ENCODE data around the gene SLC37A4. TPM values are rescaled to one million over a fixed set of nuclear protein-coding genes. Genes with fewer than 3 reads are reported as not detected.
"Not testable (repeated sequence)": the region's sequence is repeated elsewhere in the genome, so short reads cannot be mapped to it uniquely, and the experiment has no call there.

The SLC37A4 gene
- 10 to 100 TPM in 2 of 3 donors, 1 to 10 TPM in 1; 7.4 to 37.9 (median 13.2) TPM for polyA plus RNA-seq

DNA sequence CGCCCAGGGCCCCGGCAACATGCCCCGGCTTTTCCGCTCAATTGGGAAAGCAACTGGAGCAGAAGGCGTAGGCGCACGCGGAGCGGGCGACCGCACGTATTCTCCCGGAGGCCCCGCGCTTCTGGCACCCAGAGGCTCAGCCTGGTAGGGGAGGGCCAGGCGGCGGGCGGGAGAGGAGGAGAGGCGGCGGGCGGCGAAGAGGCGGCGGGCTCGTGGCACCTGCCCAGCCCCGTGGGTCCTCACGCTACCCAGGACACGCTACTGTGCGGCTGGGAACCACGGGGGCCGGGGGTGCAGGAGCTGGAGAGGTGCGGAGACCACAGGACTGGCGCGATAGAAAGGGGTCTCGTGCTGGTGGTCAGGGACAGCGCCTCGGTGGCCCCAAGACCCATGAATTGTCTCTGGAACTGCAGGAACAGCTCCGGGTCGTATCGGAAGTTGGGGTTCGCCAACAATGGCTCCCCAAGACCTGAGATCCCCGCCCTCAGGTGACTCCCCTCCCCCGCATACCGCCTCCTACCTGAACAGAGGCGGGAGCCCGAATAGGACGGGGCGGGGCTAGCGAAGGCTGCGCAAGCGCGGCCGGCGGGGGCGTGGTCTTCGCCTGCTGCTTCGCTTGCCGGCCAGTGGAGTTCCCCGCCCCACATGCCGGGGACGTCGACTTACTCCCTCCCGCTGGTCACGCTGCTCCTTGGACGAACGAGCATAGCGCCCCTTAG is at the start of gene SLC37A4:
Gene SLC37A4 (minus strand): TSS at position 549 of the 719 bp plus-strand sequence.
- WGBS, 3 donors = 0 to 1% (median 0%) methylated on average over 58 to 67 of the region's 67 CpGs

DNA sequence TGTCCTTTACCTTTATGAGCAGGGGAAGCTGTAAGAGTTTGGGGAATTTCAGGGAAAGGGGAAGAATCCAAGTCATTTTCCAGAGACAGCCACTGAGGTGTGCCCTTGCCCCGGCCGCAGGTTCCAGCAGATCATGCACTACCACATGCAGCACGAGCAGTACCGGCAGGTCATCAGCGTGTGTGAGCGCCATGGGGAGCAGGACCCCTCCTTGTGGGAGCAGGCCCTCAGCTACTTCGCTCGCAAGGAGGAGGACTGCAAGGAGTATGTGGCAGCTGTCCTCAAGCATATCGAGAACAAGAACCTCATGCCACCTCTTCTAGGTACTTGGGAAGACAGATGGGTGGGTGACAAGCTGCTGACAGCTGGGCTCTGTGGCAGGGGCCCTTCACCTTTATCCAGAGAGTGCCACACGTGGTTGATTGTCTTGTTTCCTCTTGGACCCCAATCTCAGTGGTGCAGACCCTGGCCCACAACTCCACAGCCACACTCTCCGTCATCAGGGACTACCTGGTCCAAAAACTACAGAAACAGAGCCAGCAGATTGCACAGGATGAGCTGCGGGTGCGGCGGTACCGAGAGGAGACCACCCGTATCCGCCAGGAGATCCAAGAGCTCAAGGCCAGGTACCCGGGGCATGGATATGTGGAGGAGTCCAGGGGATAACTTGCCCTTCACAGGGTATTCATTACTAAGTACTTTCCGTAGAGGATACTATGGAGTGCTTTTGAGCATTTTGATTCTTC is 48.2 kb upstream of the SLC37A4 start:
- 90 to 93% (median 91%) methylated on average over 19 of the region's 19 CpGs for WGBS, 3 donors

More for the DNA sequence above, at the start of gene SLC37A4:
- H3K27ac ChIP-seq (ENCODE audit: low read depth, low read length) = no peak within 1 kb of the TSS

DNA sequence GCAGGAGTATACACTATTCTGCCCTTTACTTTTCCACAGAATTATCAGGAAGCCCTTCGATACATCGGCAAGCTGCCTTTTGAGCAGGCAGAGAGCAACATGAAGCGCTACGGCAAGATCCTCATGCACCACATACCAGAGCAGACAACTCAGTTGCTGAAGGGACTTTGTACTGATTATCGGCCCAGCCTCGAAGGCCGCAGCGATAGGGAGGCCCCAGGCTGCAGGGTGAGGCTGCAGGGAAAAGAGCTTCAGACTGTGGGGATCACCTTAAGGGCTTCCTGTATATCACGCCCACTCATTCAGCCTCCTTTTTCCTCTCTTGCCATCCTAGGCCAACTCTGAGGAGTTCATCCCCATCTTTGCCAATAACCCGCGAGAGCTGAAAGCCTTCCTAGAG is 47.2 kb upstream of the SLC37A4 start:
- 94% methylated on average over 11 of the region's 11 CpGs for whole genome bisulfite sequencing, 3 donors
- H3K27ac ChIP-seq (ENCODE audit: low read depth, low read length) = no peak overlapping the region

More for the DNA sequence above, 48.2 kb upstream of the SLC37A4 start:
- no peak overlapping the region for H3K27ac ChIP-seq (ENCODE audit: low read depth, low read length)

DNA sequence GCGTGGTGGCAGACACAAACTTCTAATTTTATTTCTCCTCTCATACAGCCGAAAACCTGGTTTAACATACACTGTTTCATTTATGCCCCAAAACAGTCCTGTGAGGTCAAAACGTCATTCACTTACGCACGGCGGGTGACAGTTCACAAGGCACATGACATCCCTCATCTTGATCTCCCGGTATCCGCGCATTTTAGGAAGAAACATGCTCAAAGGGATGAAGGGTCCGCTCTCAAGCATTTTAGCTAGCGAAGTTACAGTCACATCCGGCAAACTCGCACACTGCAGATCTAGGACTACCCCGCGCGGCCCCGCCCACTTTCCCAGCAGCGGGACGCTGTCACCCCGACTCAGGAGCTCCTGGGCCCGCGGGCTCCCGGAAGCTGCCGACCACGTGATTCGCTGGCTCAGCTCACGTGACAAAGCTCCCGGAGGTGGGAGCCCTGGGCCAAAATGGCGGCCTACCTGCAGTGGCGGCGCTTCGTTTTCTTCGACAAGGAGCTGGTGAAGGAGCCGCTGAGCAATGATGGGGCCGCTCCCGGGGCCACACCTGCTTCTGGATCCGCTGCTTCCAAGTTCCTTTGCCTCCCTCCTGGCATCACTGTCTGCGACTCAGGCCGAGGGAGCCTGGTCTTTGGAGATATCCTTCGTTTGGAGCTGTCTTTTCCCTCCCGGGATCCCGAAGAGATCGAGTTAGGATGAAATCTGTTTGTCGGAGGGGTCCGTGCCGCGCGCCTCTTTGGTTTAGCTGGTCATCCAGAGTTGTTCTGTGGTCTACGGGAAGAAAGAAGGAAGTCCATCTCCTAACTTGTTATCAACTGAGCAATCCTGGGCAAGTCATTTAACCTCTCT is 36.9 kb upstream of the SLC37A4 start, which contains the start of gene VPS11:
Gene VPS11 (plus strand): TSS at position 448 of the 852 bp plus-strand sequence. CDS start 6 bp downstream, at position 454.
- 0% methylated on average over 49 of the region's 49 CpGs for WGBS, 3 donors
- H3K27ac ChIP-seq (ENCODE audit: low read depth, low read length) = peak within 1 kb of the TSS; percentile 86

DNA sequence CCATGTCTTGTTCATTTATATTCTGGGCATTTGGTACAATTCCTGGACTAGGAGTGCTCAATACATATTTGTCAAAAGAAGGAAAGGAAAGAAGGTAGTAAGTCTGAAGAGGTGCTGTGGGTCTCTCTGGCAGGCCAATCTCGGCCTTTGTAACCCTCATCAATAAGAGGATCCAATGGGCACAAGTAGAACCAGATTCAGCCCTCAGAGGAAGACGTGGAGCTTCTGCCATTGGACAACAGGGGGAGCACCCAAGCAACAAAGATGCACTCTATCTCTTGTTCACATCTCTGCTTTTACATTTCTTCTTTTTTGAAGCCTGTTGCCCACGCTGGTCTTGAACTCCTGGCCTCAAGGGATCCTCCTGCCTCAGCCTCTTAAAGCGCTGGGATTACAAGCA is 34.7 kb upstream of the SLC37A4 start:
- 73 to 75% (median 74%) methylated on average over 4 of the region's 4 CpGs for WGBS, 3 donors
- no peak overlapping the region for H3K27ac ChIP-seq (ENCODE audit: low read depth, low read length)

DNA sequence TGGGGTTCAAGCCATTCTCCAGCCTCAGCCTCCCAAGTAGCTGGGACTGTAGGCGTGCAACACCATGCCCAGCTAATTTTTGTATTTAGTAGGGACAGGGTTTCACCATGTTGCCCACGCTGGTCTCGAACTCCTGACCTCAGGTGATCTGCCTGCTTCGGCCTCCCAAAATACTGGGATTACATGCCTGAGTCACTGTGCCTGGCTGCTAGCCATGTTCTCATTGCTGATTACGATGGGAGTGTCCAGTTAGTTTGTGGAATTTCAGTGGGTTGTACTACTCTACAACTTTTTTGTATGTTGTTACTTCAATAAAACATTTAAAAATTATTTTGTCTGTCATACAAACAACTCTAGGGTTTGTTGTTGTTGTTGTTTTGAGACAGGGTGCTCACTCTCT is 32.1 kb upstream of the SLC37A4 start:
- H3K27ac ChIP-seq (ENCODE audit: low read depth, low read length) = no peak overlapping the region
- WGBS, 3 donors = 53 to 74% (median 63%) methylated on average over 5 of the region's 5 CpGs

DNA sequence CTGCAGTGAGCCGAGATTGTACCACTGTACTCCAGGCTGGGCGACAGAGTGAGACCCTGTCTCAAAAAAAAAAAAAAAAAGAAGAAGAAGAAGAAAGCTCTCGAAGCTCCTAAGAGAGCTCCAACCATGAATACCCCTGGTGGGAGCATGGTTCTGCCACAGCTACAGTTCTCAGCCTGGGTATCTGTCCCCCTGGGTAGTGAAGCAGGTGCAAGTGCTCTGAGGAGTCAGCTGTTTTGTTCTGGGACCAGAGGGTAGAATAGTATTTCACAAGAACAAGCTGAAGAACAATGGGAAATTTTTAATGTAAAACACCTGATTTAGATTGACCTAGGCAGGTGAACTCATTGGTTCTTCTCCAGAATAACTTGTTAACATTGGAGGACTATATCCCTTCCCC is 30.6 kb upstream of the SLC37A4 start:
- WGBS, 3 donors = 25 to 92% (median 88%) methylated on average over 1 to 3 of the region's 3 CpGs
- no peak overlapping the region for H3K27ac ChIP-seq (ENCODE audit: low read depth, low read length)

DNA sequence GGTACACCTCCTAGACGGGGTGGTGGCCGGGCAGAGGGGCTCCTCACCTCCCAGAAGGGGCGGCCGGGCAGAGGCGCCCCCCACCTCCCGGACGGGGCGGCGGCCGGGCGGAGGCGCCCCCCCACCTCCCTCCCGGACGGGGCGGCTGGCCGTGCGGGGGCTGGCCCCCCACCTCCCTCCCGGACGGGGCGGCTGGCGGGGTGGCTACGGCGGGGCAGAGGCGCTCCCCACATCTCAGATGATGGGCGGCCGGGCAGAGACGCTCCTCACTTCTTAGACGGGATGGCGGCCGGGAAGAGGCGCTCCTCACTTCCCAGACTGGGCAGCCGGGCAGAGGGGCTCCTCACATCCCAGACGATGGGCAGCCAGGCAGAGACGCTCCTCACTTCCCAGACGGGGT is 28.5 kb upstream of the SLC37A4 start:
- H3K27ac ChIP-seq (ENCODE audit: low read depth, low read length) = not testable (repeated sequence)
- 80 to 92% (median 85%) methylated on average over 10 to 29 of the region's 35 CpGs for WGBS, 3 donors

DNA sequence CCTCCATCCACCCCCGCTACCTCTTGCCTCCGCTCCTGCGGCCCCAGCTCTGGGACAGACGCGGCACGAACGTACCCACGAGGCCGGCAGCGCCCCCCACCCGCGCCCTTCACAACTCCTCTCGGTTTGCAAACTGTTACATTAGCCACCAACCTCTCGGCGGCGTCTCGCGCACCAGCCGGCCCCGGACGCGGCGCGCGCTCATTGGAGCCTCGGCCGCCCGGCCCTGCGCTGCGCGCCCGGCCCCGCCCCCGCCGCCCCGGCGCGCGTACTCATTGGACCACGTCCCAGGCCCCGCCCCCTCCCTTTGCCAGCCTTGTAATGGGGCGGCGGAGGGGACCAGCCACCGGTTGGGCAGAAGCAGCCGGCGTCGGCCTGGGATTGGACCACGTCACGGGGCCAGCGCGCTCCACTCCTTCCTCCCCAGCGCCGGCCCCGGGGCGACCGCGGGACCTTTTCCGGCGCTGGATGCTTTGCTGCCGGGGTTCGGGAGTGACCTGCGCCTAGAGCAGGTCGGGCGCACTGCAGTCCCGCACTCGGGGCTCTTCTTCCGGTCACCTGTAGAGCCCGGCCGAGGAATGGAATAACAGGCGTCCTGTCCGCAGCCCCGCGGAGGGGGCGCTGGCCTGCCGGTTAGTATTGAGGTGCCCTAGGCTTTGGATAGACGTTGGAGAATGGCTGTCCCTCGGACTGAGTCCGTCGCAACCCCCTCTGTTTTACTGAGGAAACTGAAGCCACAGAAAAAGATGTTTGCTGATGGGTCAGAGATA is 26.5 kb upstream of the SLC37A4 start, which contains the start of gene HYOU1:
Gene HYOU1 (minus strand): TSS at position 206 of the 770 bp plus-strand sequence. CDS start 1,045 bp downstream, outside the sequence.
- peak within 1 kb of the TSS; percentile 23 for H3K27ac ChIP-seq (ENCODE audit: low read depth, low read length)
- WGBS, 3 donors = 0 to 1% (median 0%) methylated on average over 53 to 79 of the region's 79 CpGs

DNA sequence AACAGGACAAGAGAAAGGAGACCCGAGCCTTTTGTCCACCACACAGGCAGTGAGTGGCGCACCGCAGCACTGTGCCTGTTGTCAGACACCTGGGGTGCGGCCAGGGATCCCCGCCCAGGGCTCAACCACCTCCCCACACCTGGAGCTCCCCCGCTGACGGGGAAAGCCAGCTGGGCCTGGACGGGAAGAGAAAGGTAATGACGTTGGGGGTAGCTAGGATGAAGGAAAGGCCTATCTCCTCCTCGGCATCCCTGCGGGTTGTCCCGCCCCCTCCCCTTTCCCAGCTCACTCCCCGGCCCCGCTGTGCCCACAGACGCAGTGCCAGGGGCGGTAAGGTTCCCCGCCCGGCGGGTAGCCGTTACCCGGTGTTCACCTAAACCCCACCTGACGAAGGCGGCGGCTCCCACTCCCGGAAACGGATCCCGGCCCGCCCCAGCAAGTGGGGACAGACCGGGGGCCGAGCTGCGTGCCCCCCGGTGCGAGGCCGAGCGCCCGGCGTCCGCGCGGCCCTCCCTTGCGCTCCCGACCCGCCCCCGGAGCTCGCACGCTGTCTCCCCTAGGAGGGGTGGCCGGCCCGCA is 25.8 kb upstream of the SLC37A4 start:
- 0 to 1% (median 1%) methylated on average over 28 to 48 of the region's 48 CpGs for WGBS, 3 donors
- H3K27ac ChIP-seq (ENCODE audit: low read depth, low read length) = no peak overlapping the region

DNA sequence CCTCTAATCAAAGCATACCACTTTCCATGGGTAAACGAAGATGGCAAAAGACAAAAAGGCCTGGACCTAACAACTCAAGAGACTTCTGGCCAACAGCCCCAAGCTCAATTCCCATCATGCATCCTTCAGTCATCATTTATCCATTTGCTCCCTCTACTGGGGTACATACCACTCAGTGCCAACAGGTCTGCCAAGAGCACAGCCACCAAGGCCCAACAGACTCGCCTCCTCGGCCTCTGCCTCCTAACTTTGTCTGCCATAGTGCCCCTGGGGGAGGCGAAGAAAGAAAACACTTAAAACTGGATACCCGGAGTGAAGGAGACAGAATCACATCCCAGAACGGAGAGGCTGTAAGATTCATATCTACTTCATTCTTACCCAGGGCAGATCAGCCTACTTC is 25.2 kb upstream of the SLC37A4 start:
- 22 to 62% (median 57%) methylated on average over 6 of the region's 6 CpGs for WGBS, 3 donors
- H3K27ac ChIP-seq (ENCODE audit: low read depth, low read length) = no peak overlapping the region

DNA sequence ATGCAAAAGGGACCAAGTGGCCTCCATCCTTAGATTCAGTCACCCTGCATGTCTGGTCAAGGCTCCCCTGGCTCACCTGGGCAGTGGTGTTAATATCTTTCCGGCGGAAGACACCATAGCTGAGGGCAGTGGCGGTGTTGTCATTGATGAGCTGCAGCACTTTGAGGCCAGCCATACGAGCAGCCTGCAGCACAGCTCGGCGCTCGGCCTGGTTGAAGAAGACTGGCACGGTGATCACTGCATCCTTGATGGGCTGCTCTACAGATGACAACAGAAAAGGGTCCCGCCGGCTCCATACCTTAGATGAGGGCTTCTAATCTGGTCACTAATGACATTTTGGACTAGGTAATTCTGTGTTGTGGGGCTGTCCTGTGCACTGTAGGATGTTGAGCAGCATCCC is 23.7 kb upstream of the SLC37A4 start:
- H3K27ac ChIP-seq (ENCODE audit: low read depth, low read length) = no peak overlapping the region
- 77 to 97% (median 93%) methylated on average over 10 of the region's 10 CpGs for WGBS, 3 donors

DNA sequence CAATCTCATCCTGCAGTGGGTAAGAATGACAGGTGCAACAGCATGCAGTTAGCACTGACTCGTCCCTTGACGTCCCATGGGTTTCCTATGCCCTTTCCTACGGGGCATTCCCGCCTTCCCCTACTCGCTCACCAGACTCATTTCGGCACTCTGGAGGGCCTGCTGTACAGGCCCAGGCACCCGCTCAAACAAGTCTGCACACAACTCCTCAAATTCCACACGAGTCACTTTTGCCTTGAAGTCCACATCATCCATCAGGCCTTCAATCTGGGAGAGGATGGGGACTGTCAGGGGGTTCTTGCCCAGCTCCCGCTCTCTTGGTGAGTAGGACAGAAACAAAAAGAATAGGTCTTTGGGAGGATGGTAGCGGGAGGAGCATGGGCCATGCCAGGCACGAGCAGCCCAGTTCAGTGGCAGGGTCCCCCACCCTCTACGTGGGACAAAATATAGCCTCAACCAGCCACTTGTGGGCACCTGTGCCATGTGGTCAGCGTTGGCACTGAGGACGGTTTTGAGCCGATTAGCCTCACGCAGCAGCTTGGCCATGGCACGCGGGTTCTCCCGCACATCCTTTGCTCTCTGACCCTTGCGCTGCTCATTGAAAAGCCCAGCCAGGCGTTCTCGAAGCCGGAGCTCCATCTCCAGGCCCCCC is 21.6 kb upstream of the SLC37A4 start:
- 91 to 94% (median 94%) methylated on average over 23 of the region's 23 CpGs for WGBS, 3 donors

DNA sequence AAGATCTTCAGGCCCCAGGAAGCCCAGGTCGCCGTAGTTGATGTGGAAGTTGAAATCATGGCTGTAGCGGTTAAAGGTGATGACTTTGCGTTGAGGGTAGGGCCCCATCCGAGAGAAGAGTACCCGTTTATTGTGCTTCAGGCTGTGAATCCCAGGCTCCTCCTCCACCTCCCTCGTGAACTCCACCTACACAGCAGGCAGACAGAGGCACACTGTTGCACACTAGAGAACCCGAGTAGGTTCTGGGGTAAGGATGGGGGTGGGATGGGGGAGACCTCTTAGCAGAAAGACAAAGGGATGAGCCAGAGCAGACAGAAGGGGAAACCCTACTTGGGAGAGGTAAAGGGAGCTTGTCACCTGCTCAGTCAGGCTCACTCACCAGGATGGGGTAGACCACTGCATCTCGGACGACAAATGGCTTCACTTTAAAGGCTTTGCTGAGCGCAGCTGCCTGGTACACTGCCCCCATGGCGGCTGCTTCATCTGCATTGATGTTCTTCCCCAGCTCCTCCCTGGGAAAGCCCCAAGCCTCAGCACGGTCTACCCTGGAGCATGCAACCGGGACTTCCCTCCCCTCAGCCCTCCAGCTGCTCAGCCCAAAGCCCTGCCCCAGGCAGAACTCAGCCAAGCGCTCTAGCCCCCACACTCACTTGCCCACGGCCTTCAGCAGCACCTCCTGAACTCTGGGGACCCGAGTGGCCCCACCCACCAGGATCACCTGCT is 20.9 kb upstream of the SLC37A4 start:
- 80 to 85% (median 85%) methylated on average over 17 of the region's 17 CpGs for WGBS, 3 donors
- H3K27ac ChIP-seq (ENCODE audit: low read depth, low read length) = no peak overlapping the region

More for the DNA sequence above, 21.6 kb upstream of the SLC37A4 start:
- no peak overlapping the region for H3K27ac ChIP-seq (ENCODE audit: low read depth, low read length)

DNA sequence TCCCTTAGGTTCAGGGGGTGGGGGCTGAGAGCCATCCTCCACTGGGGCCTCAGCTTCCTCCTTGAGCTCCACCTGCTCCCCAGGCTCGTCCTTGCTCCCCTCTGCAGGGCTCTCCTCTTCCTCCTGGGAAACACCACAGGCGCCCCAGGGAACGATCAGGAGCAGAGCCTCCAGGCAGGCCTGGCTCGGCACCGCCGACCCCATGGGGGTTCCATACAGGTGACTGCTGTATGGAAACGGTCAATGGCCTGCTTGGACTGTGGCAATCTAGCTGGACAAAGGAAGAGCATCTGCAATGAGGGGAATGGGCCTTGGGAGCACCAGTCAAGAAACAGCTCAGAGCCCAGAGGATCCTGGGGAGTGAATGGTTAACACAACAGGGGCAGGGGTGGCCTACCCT is 18.4 kb upstream of the SLC37A4 start:
- WGBS, 3 donors = 87 to 91% (median 90%) methylated on average over 7 of the region's 7 CpGs
- H3K27ac ChIP-seq (ENCODE audit: low read depth, low read length) = no peak overlapping the region

DNA sequence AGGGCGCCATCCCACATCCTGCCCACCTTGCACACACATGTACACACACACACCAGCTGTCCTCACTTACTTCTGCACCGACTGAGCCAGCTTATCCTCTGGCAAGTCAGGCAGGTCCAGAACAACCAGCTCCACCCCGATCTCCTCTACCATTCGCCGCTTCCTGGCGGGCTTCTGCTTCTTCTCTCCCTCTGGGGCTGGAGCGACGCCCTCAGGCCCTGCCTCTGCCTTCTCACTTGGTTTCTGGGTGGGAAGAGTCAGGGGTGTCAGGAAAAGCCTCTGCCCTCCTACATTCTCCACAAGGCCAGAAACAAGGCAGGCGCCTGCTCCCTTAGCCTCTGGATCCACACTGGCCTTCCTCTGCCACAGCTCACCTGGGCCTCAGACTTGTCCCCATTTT is 18.0 kb upstream of the SLC37A4 start:
- WGBS, 3 donors = 87 to 96% (median 91%) methylated on average over 9 of the region's 9 CpGs
- no peak overlapping the region for H3K27ac ChIP-seq (ENCODE audit: low read depth, low read length)
